GM19467 (cell line): ENCODE data around the gene GNAQ.

Experiments used
- ATAC-seq: cut with Tn5 transposase; IDR thresholded peaks from one replicate; pipeline ENCODE4 v1.9.1; 2021; ENCODE audit warnings: mild to moderate bottlenecking, moderate library complexity; ENCODE audit not compliant: unreplicated experiment

Gene GNAQ

DNA sequence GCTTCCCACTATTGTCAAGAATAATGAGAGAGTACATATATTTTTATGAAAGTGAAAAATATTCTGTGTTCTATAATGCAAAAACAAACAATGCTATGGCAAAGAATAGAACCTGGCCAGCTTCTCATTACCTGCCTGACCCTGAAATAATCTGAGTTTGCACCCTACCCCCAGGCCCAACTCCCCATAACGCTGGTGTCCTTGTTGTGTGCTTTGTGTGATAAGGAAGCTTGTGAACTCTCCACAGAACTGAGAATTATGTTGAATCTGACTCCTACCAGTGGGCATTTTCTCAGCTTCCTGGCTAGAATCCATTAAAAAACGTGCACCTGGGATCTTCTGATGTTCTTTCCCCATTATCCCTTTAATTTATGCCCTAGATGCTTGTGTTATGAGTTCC lies 205.5 kb downstream of the GNAQ start:
- ATAC-seq = no peak

DNA sequence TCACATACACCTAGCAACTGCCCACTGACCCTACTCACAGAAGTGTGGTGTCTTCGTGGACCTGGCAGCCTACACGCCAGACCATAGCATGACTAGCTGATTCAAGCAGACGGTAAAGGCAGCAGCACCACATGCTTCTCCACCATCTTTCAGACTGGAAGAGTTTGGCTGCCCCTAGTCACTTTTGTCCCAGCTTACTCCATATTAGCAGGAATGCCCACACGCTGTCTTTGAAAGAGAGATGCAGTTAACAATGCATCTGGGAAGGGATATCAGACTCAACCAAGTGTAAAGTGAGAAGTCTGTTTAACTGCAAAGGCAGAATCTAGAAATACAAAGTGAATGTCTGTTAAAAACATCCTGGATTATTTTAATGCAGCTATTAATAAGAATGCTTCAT lies 206.2 kb downstream of the GNAQ start:
- ATAC-seq = no peak

DNA sequence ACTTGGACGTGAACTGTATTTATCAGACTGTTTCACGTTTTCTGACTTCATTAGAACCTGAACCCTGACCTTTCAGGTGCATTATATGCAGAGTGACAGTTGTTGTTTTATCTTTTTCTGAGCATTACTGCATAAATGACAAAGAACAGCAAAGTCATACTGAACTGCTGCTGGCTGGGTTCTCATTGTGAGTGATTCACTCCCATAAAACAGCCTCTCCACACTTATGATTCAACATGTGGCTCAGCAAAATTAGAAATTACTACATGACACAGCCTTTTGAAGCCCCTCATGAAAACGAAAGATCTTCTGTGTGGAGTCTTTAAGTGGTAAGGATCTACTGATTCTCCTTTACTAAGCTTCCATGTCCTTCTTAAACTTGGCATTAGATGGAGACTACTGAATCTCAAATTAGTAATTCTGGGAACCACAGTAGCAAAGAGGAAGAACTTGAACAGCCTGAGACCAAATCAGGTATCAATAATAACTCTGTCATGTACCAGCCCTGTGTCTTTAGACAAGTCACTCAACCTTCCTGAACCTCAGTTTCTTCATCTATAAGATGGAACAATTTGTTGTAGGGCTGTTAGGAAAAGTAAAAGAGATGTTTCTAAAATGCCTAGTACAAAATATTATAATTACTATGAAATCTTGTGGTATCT lies 211.2 kb downstream of the GNAQ start:
- no peak for ATAC-seq

GRCh38 chr9:77819657-77820056 lies 212.0 kb downstream of the GNAQ start:
- no peak for ATAC-seq

DNA sequence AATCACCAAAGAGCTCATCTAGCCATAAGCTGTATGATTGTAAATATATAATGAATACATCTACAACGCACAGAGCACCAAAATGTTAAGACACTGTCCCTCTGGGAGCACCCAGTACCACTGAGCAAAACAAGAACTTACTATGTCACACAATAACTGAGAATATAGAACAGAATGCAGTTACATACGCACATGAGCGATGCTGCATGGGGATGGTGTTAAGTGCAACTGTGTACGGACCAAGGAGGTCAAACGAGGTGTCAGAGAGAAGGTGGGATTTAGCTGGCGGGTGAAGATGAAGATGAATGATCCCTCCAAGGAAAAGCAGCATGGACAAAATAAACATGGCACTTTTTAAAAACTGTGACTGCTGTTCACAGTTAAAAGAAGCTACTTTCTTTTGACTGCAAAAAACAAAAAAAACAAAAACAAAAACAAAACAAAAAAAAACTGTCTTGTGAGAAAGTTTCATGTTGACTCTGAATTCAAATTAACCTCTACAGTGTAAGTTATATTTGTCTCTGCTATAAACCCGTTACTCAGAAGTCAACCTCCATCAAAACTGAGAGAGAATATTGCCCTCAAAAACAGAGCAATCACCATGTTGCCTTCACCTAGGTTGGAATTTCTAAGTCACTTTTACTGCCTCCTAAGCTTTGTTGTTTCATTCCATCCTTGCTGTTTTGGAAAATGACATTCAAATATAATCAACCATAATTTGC lies 213.9 kb downstream of the GNAQ start:
- no peak for ATAC-seq

GRCh38 chr9:77816641-77817341 lies 214.8 kb downstream of the GNAQ start:
- ATAC-seq = no peak

DNA sequence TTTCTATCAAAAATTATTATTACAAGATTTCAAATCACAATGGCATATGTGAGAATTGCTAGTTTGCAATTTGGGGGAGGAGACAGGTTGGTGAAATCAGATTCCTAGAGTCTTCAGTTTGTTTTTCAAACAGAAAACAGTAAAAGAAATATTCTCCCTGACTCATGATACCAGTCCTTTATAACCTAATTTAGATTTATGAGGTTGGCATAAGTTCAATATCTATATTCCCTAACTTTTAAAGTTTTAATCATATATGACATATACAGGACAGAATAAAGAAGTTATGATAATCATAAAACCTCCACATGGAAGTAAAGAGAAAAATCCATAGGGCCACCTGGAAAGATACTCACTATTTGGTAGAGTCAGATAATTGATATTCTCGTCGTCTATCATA lies 216.4 kb downstream of the GNAQ start:
- ATAC-seq = no peak

- ATAC-seq = no peak
Measured at GRCh38 chr9:77811832-77812231, 219.8 kb downstream of the GNAQ start.

- no peak for ATAC-seq
Measured at GRCh38 chr9:77810637-77811119, 220.9 kb downstream of the GNAQ start.

- no peak for ATAC-seq
Measured at GRCh38 chr9:77810047-77810446, 221.6 kb downstream of the GNAQ start.

- ATAC-seq = no peak
Measured at GRCh38 chr9:77809552-77809951, 222.1 kb downstream of the GNAQ start.

DNA sequence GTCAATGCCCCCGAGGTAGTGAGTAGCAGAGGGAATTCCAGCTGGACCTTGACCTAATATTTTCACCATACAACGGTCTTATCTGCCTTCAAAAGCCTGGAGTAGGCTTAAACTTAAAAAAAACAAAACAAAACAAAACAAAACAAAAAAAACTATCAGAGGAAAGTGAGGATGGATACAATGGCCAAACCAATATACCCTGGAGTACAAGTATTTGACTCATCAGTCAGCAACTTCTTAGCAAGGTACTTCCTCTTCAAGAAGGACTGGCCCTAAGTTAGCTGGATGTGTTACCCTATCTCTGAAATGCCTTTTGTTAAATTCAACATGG lies 222.9 kb downstream of the GNAQ start:
- ATAC-seq = no peak

- ATAC-seq = no peak
Measured at GRCh38 chr9:77807846-77808750, 223.5 kb downstream of the GNAQ start.

DNA sequence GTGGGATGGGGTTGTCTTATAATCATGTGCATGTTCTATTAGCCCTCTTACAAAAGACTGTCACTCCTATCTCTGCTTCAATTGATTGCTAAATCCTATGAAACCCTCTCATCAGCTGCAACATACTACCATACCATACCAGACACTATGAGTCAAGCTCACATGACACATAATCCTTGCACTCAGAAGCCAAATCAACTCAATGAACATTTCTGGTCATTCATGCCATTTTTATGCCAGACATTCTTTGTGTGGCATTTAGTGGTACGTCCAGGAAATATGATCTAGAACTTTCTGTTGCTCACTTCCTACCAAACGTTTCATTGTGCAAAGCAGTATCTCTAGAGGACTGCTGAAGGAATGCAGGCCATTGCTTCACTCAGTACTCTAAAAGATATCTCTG lies 224.3 kb downstream of the GNAQ start:
- ATAC-seq = no peak

GRCh38 chr9:77806741-77807140 lies 224.9 kb downstream of the GNAQ start:
- no peak for ATAC-seq

DNA sequence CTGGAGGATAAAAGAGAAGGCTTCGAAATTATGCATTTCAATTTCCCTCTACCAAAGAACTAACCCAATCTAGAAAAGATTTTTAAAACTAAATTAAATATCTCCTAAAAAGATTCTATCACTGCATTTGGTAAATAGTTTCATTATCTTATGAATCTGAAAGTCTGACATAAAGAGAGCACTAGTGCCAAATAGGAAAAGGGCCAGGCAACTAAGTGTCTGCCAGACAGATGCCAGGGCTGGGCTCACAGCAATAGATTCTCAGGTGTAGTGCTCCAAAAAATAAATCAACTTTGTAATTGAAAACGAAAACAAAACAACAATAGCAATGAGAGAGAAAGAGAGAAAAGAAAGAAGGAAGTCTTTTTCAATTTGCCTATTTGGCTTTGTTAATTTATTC lies 225.8 kb downstream of the GNAQ start:
- ATAC-seq = no peak

DNA sequence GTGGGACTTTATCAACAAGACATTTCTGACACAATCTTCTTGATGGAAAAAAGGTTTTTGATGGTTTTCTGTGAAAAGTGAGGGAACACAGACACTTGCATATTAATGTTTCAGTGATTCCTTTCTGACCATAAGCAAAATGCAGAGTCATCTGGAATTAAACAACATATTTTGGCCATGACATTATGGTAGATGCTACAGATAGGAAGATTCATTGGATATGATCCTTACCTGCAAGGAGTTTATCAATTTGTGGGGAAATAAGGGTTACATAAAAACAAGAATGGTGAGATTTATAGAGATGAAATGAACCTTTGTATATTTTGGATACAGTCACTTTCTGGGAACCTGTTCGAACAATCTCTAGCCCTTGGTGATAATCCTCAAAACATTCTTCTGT lies 228.2 kb downstream of the GNAQ start:
- no peak for ATAC-seq

- no peak for ATAC-seq
Measured at GRCh38 chr9:77802515-77803293, 228.9 kb downstream of the GNAQ start.

DNA sequence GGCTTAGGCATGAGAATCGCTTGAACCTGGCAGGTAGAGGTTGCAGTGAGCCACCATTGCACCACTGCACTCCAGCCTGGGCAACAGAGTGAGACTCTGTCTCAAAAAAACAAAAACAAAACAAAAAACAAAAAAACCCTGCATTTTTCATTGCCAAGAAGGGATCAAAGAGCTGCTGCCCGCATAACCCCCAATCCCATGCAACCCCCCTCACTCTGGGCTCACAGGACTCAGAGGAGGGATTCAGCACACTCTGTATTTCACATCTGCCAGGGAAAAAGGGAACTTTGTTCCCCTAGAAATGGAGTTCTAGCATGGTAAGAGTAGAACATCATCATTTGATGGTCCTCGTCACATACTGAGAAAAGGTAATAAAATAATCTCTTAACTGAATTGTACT lies 229.5 kb downstream of the GNAQ start:
- ATAC-seq = no peak

GRCh38 chr9:77800924-77801551 lies 230.6 kb downstream of the GNAQ start:
- ATAC-seq = no peak
